Embryonic facial prominence (tissue), 1 donor: ENCODE results near the gene IPO8.
"Not testable (repeated sequence)": the region's sequence is repeated elsewhere in the genome, so short reads cannot be mapped to it uniquely, and the experiment has no call there.

ENCODE experiments used
- DNase-seq: peaks from one replicate; pipeline ENCODE4 v3.0.0-alpha.2; 2016; ENCODE audit errors: extremely low spot score

IPO8 gene

GRCh38 chr12:30609819-30610218 lies 85.8 kb downstream of the IPO8 start:
- DNase-seq = not testable (repeated sequence)

- DNase-seq = not testable (repeated sequence)
Observed at GRCh38 chr12:30604302-30604701, 91.4 kb downstream of the IPO8 start.

DNA sequence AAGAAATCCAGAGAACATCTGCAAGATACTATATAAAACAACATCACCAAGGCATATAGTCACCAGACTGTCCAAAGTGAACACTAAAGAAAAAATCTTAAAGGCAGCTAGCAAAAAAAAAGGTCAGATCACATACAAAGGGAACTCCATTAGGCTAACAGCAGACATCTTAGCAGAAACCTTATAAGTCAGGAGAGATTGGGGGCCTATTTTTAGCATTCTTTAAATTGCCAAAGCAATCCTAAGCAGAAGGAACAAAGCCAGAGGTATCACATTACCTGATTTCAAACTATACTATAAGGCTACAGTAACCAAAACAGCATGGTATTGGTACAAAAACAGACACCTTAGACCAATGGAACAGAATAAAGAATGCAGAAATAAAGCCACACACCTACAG lies 92.5 kb downstream of the IPO8 start:
- DNase-seq = no peak

DNA sequence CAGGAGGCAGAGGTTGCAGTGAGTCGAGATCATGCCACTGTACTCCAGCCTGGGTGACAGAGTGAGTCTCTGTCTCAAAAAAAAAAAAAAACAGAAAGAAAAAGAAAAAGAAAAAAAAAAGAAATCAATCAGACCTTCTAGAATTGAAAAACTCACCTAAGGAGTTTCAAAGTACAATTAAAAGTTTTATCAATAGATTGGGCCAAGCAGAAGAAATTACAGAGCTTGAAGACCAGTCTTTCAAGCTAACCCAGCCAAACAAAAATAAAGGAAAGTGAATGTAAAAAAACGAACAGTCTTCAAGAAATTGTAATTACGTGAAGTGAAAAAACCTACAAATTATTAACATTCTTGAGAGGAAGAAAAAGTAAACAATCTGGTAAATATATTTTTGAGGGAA lies 93.0 kb downstream of the IPO8 start:
- DNase-seq = no peak

DNA sequence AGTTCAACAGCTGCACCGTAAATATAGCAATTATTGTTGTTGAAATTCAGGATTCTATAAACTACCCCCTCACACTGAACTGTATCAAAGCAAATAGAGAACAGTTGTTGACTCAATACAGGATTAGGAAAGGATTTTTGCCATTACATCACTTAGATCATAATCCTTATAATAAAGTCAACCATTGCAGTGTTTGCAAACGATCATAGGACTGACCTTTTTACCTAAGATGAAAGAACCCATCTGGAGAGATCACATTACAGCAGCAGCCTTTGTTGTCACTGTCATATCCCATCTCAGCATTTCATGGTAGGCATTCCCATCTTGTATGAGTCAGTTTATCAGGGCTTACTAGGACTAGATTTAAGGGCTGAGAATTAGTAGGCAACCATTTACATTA lies 96.1 kb downstream of the IPO8 start:
- no peak for DNase-seq

- DNase-seq = no peak
Observed at GRCh38 chr12:30598889-30599288, 96.8 kb downstream of the IPO8 start.

DNA sequence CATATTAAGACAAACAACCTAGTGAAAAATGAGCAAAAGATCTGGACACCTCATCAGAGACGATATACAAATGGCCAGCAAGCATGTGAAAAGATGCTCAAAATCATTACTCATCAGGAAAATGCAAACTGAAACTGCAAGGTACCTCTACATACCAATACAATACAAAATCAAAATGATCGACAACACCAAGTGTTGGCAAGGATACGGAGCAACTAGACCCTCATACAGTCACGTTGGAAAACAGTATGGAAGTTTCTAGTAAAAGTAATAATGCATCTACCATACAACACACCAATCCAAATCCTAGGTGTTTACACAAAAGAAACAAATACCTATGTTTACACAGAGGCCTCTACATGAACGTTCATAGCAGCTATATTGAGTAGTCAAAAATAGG lies 99.9 kb downstream of the IPO8 start:
- DNase-seq = no peak

GRCh38 chr12:30594509-30594908 lies 101.2 kb downstream of the IPO8 start:
- no peak for DNase-seq

GRCh38 chr12:30588572-30588971 lies 107.1 kb downstream of the IPO8 start:
- DNase-seq = not testable (repeated sequence)

- DNase-seq = no peak
Observed at GRCh38 chr12:30587782-30588181, 107.9 kb downstream of the IPO8 start.

DNA sequence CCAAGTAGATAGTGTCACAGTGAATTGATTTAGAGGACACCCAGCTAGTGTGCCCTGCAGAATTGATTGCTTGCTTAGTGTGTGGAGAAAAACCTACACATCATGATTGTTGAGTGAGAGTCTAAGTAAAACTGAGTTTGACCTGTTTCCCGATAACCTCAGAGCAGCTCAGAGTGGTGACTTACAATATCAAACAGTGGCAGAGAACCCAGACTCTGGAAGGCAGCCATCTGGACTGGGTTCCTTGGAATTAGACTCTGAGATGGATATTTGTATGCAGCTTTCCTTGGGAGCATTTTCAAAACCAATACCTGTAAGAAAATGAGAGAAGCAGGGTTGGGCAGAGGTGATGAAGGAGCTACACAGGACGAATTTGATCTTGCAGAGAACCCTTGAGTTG lies 109.8 kb downstream of the IPO8 start:
- DNase-seq = no peak

- no peak for DNase-seq
Observed at GRCh38 chr12:30582943-30583342, 112.7 kb downstream of the IPO8 start.

- no peak for DNase-seq
Observed at GRCh38 chr12:30580344-30580743, 115.3 kb downstream of the IPO8 start.
